Measurements from ENCODE around the gene CNTNAP2. TPM values are rescaled to one million over a fixed set of nuclear protein-coding genes. Genes with fewer than 3 reads are reported as not detected.

CNTNAP2 gene
- total RNA-seq, 2 donors from 2014 or later, result 171 to 228 TPM

DNA sequence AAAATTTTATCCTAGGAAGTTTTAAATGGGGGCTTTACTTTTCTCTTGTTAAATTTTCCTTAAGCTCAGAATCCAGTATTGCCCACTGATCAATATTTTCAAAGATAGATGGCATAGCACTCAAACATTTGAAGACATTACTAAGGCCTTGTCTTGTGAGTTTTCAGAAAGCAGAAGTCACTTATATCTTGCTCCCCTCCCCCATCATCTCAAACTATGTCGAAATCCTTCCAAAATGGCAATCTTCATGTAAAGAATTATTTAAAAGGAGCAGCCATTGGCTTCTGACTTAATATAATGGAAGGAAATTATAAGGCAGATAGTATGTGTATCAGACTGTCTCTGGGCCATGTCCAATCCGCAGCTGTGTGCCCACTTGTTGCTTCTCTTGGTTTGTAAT, 1920.4 kb downstream of the CNTNAP2 start:
- TF ChIP-seq, protein P1, sequence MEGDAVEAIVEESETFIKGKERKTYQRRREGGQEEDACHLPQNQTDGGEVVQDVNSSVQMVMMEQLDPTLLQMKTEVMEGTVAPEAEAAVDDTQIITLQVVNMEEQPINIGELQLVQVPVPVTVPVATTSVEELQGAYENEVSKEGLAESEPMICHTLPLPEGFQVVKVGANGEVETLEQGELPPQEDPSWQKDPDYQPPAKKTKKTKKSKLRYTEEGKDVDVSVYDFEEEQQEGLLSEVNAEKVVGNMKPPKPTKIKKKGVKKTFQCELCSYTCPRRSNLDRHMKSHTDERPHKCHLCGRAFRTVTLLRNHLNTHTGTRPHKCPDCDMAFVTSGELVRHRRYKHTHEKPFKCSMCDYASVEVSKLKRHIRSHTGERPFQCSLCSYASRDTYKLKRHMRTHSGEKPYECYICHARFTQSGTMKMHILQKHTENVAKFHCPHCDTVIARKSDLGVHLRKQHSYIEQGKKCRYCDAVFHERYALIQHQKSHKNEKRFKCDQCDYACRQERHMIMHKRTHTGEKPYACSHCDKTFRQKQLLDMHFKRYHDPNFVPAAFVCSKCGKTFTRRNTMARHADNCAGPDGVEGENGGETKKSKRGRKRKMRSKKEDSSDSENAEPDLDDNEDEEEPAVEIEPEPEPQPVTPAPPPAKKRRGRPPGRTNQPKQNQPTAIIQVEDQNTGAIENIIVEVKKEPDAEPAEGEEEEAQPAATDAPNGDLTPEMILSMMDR (conservative IDR thresholded peaks at IDR 0.05), result no peak
- H3K4me3 ChIP-seq (ENCODE audit: low read length), result no peak overlapping the region
- H3K9me3 Mint-ChIP-seq, result no peaks in the 10 kb centered on the region
- H3K9me3 ChIP-seq (ENCODE audit: control insufficient read depth, low read length), result no peaks in the 10 kb centered on the region
- no peaks in the 10 kb centered on the region for H3K4me1 ChIP-seq (ENCODE audit: control insufficient read depth, insufficient read depth, low read length)
- H3K4me3 Mint-ChIP-seq, result no peak overlapping the region
- no peaks in the 10 kb centered on the region for H3K27me3 ChIP-seq (ENCODE audit: control insufficient read depth, insufficient read depth, low read length, poor library complexity, severe bottlenecking)
- peaks cover 21% of the 10 kb centered on the region for H3K27me3 Mint-ChIP-seq (ENCODE audit: insufficient read depth)
- no peaks in the 10 kb centered on the region for H3K36me3 ChIP-seq (ENCODE audit: control insufficient read depth, insufficient read depth, low read length)
- H3K4me1 Mint-ChIP-seq, result no peaks in the 10 kb centered on the region
- no peak overlapping the region for H3K27ac Mint-ChIP-seq
- DNase-seq, result no peak
- whole genome bisulfite sequencing, 2 experiments (ENCODE audit: insufficient coverage in 1 of 2, insufficient read length in 1 of 2), result 96% methylated on average over 2 of the region's 2 CpGs; no CpG with 5 or more reads in 1 of the 2 experiments
- H3K9ac ChIP-seq (ENCODE audit: extremely low read depth, low read length, poor library complexity, severe bottlenecking), result no peak overlapping the region
- H3K27ac ChIP-seq (ENCODE audit: low read depth, low read length), result no peak overlapping the region
- H3K36me3 Mint-ChIP-seq (ENCODE audit: low read depth), result no peaks in the 10 kb centered on the region

- no peaks in the 10 kb centered on the region for H3K9me3 ChIP-seq (ENCODE audit: control insufficient read depth, low read length)
- TF ChIP-seq, protein P1 (conservative IDR thresholded peaks at IDR 0.05), result no peak
- H3K4me1 Mint-ChIP-seq, result no peaks in the 10 kb centered on the region
- DNase-seq, result no peak
- H3K4me3 Mint-ChIP-seq, result no peak overlapping the region
- no peak overlapping the region for H3K4me3 ChIP-seq (ENCODE audit: low read length)
- no peaks in the 10 kb centered on the region for H3K9me3 Mint-ChIP-seq
- H3K9ac ChIP-seq (ENCODE audit: extremely low read depth, low read length, poor library complexity, severe bottlenecking), result no peak overlapping the region
- 83 to 92% methylated on average over 3 of the region's 3 CpGs for WGBS, 2 experiments (ENCODE audit: insufficient coverage in 1 of 2, insufficient read length in 1 of 2)
- no peak overlapping the region for H3K27ac Mint-ChIP-seq
- no peaks in the 10 kb centered on the region for H3K27me3 ChIP-seq (ENCODE audit: control insufficient read depth, insufficient read depth, low read length, poor library complexity, severe bottlenecking)
- no peaks in the 10 kb centered on the region for H3K36me3 ChIP-seq (ENCODE audit: control insufficient read depth, insufficient read depth, low read length)
- no peak overlapping the region for H3K27ac ChIP-seq (ENCODE audit: low read depth, low read length)
- no peaks in the 10 kb centered on the region for H3K27me3 Mint-ChIP-seq (ENCODE audit: insufficient read depth)
- no peaks in the 10 kb centered on the region for H3K4me1 ChIP-seq (ENCODE audit: control insufficient read depth, insufficient read depth, low read length)
- H3K36me3 Mint-ChIP-seq (ENCODE audit: low read depth), result no peaks in the 10 kb centered on the region
Measured at GRCh38 chr7:148041156-148041555, 1924.6 kb downstream of the CNTNAP2 start.

GRCh38 chr7:148042935-148043631, 1926.5 kb downstream of the CNTNAP2 start:
- no peaks in the 10 kb centered on the region for H3K4me1 ChIP-seq (ENCODE audit: control insufficient read depth, insufficient read depth, low read length)
- Mint-ChIP-seq H3K4me1 (no peaks in the 10 kb centered on the region), H3K36me3 (ENCODE audit: low read depth) (no peaks in the 10 kb centered on the region), H3K27ac (no peak overlapping the region), H3K27me3 (ENCODE audit: insufficient read depth) (no peaks in the 10 kb centered on the region), H3K4me3 (no peak overlapping the region), H3K9me3 (peaks cover 4% of the 10 kb centered on the region)
- no peaks in the 10 kb centered on the region for H3K36me3 ChIP-seq (ENCODE audit: control insufficient read depth, insufficient read depth, low read length)
- peaks cover 5% of the 10 kb centered on the region for H3K9me3 ChIP-seq (ENCODE audit: control insufficient read depth, low read length)
- no peak overlapping the region for H3K27ac ChIP-seq (ENCODE audit: low read depth, low read length)
- H3K4me3 ChIP-seq (ENCODE audit: low read length), result no peak overlapping the region
- WGBS, 2 experiments (ENCODE audit: insufficient coverage in 1 of 2, insufficient read length in 1 of 2), result 86 to 100% methylated on average over 2 to 3 of the region's 3 CpGs
- no peak for DNase-seq
- H3K9ac ChIP-seq (ENCODE audit: extremely low read depth, low read length, poor library complexity, severe bottlenecking), result no peak overlapping the region
- H3K27me3 ChIP-seq (ENCODE audit: control insufficient read depth, insufficient read depth, low read length, poor library complexity, severe bottlenecking), result no peaks in the 10 kb centered on the region
- TF ChIP-seq, protein P1 (conservative IDR thresholded peaks at IDR 0.05), result no peak
